Fibroblast of pulmonary artery (primary cell): ENCODE results near the gene DUOXA2.
A peak's percentile ranks its signal among the peaks of the same experiment; 100 is the strongest.
"Not testable (repeated sequence)": the region's sequence is repeated elsewhere in the genome, so short reads cannot be mapped to it uniquely, and the experiment has no call there.

Source experiments
- DNase-seq: peaks from one replicate; pipeline ENCODE4 v3.0.0-alpha.2; 2010; ENCODE audit warnings: low read depth
- H3K4me3 ChIP-seq: replicated peaks from 2 replicates; pipeline ENCODE4 v1.5.1; 2011; ENCODE audit warnings: low read depth, mild to moderate bottlenecking, control low read depth, low read length, moderate library complexity
- CTCF ChIP-seq: IDR thresholded peaks from 2 replicates; pipeline ENCODE4 v1.5.1; 2011; ENCODE audit warnings: mild to moderate bottlenecking, control low read depth, low read length, inconsistent platforms; ENCODE audit errors: missing control alignments

DUOXA2 gene

GRCh38 chr15:45134682-45135604, 20.8 kb downstream of the DUOXA2 start:
- no peak for DNase-seq
- no peak for TF ChIP-seq CTCF
- no peak overlapping the region for H3K4me3 ChIP-seq

- not testable (repeated sequence) for DNase-seq, H3K4me3 ChIP-seq
Observed at GRCh38 chr15:45135705-45136377, 21.7 kb downstream of the DUOXA2 start.

GRCh38 chr15:45136378-45136764, 22.2 kb downstream of the DUOXA2 start:
- peak; percentile 26 for TF ChIP-seq CTCF
- DNase-seq = no peak
- no peak overlapping the region for H3K4me3 ChIP-seq

GRCh38 chr15:45137703-45138102, 23.6 kb downstream of the DUOXA2 start:
- no peak for DNase-seq
- H3K4me3 ChIP-seq = no peak overlapping the region
- no peak for TF ChIP-seq CTCF

- H3K4me3 ChIP-seq = no peak overlapping the region
- TF ChIP-seq CTCF = no peak
- DNase-seq = no peak
Observed at GRCh38 chr15:45138814-45139765, 25.0 kb downstream of the DUOXA2 start.

- no peak for DNase-seq
- H3K4me3 ChIP-seq = no peak overlapping the region
- TF ChIP-seq CTCF = no peak
Observed at GRCh38 chr15:45139770-45140169, 25.6 kb downstream of the DUOXA2 start.
